Erythroblast (primary cell): Measurements from ENCODE around the gene ALG9.

ENCODE experiments used
- GATA1 ChIP-seq: IDR thresholded peaks from 2 replicates; pipeline ENCODE4 v1.6.1; 2011; ENCODE audit warnings: low read depth, mild to moderate bottlenecking, control low read depth, low read length, moderate library complexity
- POLR2A ChIP-seq: IDR thresholded peaks from 2 replicates; pipeline ENCODE4 v1.6.1; 2011; ENCODE audit warnings: mild to moderate bottlenecking, low read length

DNA sequence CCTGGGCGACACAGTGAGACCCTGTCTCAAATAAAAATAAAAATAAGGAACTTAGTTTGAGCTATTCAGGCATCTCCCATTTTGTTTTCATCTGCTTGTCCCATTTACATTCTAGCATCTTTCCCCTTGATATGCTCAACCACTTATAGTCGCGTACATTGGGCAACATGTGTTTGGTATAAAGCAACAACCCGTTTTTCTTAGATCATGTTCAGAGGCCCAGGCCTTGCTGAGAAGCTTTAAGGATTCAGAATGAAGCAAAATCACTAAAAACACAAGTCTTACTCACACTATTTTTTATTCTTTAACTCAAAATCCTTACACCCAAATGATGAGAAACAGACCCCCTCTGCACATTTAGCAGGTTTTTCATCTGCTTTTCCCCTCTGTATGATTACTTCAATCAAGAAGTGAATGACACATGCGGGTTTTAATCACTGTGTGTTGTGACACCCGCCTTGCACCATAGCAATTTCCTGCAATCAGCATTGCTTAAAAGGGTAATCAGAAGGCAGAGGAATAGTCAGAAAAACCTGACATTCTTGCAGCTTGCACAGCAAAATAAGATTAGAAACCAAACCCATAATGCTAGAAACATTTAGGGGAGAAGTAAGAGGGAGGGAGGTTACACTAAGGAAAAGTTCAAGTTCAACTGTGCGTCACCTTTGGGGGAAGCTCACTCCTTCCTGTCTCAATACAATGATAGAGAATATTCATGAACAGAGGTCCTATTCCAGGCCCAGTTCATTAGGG is 25.9 kb downstream of the ALG9 start:
- TF ChIP-seq POLR2A: no peak
- no peak for TF ChIP-seq GATA1
